A673 (cell line): ENCODE measurements around the gene MCAM. TPM values are rescaled to one million over a fixed set of nuclear protein-coding genes. Genes with fewer than 3 reads are reported as not detected.

ENCODE experiments used
- BruUV-seq: library from RNA; stranded (reverse); fragments of 400-500 nt; replicated peaks from 2 replicates; lab custom pipeline; 2021; lab: Mats Ljungman, UMichigan
- CTCF ChIA-PET: fragments of 300-600 bp; sonication (Branson Sonifier 250); formaldehyde crosslinking; loops from one replicate; lab custom pipeline; 2022; ENCODE audit warnings: antibody characterized with exemption; lab: Charles Lee
- POLR2A ChIA-PET: fragments of 300-600 bp; sonication (Branson Sonifier 250); formaldehyde crosslinking; loops from one replicate; lab custom pipeline; 2022; ENCODE audit warnings: antibody characterized with exemption; ENCODE audit not compliant: low non-redundant PET; lab: Charles Lee
- DNase-seq: peaks from one replicate; pipeline ENCODE4 v3.0.0-alpha.2; 2015; ENCODE audit warnings: low spot score
- H3K27ac ChIP-seq: fragments of 200-600 bp; sonication (generic); 2 replicates; pipeline ENCODE4 v1.5.1; 2016; ENCODE audit warnings: mixed run types, low read depth, mild to moderate bottlenecking, mixed read lengths, antibody characterized with exemption, low read length; ENCODE audit not compliant: poor library complexity, severe bottlenecking
- H3K27me3 ChIP-seq: fragments of 200-600 bp; sonication (generic); replicated peaks from 2 replicates; pipeline ENCODE4 v1.6.1; 2017; ENCODE audit warnings: mixed run types, low read depth, mild to moderate bottlenecking, mixed read lengths, antibody characterized with exemption, low read length; ENCODE audit not compliant: insufficient read depth, poor library complexity
- H3K36me3 ChIP-seq: fragments of 200-600 bp; sonication (generic); 2 replicates; pipeline ENCODE4 v1.6.1; 2016; ENCODE audit warnings: mixed run types, mild to moderate bottlenecking, mixed read lengths, antibody characterized with exemption, low read length; ENCODE audit not compliant: insufficient read depth, poor library complexity, severe bottlenecking
- H3K4me1 ChIP-seq: fragments of 200-600 bp; sonication (generic); 2 replicates; pipeline ENCODE4 v1.6.1; 2017; ENCODE audit warnings: mixed run types, mild to moderate bottlenecking, mixed read lengths, antibody characterized with exemption, low read length; ENCODE audit not compliant: insufficient read depth, poor library complexity, severe bottlenecking
- H3K4me3 ChIP-seq: fragments of 200-600 bp; sonication (generic); 2 replicates; pipeline ENCODE4 v1.5.1; 2016; ENCODE audit warnings: low read depth, mixed run types, mild to moderate bottlenecking, mixed read lengths, low read length; ENCODE audit not compliant: poor library complexity, severe bottlenecking
- H3K9me3 ChIP-seq: fragments of 200-600 bp; sonication (generic); 2 replicates; pipeline ENCODE4 v1.6.1; 2016; ENCODE audit warnings: mixed run types, low read depth, mild to moderate bottlenecking, mixed read lengths, antibody characterized with exemption, low read length; ENCODE audit not compliant: poor library complexity, severe bottlenecking
- EZH2 ChIP-seq: fragments of 200-600 bp; sonication (generic); IDR thresholded peaks from 2 replicates; pipeline ENCODE4 v1.6.1; 2017; ENCODE audit warnings: borderline replicate concordance, low read depth, mild to moderate bottlenecking, mixed read lengths, antibody characterized with exemption, low read length; ENCODE audit not compliant: poor library complexity, severe bottlenecking
- intact Hi-C: fragments of 100-400 bp; cut with micrococcal nuclease; formaldehyde crosslinking; loops from one replicate; pipeline ENCODE4 v1.10.0; 2022; ENCODE audit not compliant: unreplicated experiment
- microRNA-seq: library from miRNA; unstranded; fragments of <30 nt; microRNA quantifications from one replicate; pipeline ENCODE4 v1.2.0, GENCODE V29; 2021
- total RNA-seq: library from RNA; stranded (reverse); gene quantifications from 2 replicates; pipeline ENCODE4 v1.2.3, GENCODE V29; 2021
- TF ChIP-seq, protein P1 (sequence below): fragments of 300-800, 200-600 bp; sonication (generic); conservative IDR thresholded peaks from 2 replicates; pipeline ENCODE4 v1.5.1; 2017; ENCODE audit warnings: low read depth, mild to moderate bottlenecking, antibody characterized with exemption, low read length, moderate library complexity, mixed read lengths

MCAM gene
- total RNA-seq, 1 experiment from 2014 or later, result 14.4 TPM

DNA sequence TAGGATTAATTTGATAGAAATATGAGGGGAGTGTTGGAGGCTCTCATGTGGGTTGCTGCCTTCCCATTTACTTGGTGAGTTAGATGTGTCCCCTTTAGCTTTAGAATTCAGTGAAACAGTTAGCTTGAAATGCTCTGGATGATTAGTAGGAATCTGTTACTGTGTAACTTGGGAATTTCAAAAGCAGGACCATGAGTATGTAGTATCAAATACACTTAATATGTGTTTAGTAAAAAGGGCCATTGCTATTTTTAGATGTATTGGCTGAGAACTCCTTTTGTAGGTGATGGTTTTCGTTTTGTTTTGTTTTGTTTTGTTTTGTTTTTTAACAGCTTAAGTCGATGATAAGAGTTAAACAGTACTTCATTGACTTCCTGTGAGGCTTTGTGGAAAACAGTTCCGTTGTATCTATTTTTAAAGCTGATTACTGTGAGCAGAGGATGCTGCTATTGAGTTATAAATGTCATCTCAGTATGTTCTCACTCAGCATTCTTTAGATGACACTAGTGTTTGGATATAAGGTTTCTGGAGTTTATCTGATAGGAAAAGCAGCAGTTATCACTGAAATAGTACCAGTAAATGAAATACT is 53.5 kb downstream of the MCAM start:
- peaks cover 7% of the 10 kb centered on the region for H3K4me1 ChIP-seq
- H3K9me3 ChIP-seq, result no peaks in the 10 kb centered on the region
- intact Hi-C loops, result no loop called here
- ChIA-PET CTCF (interaction anchor here (0.5 kb wide), 1 partner anchor 57 kb away, joined by 5 read pairs; the partner anchor contains the start of gene CBL), POLR2A (no interaction called here)
- H3K4me3 ChIP-seq, result no peak overlapping the region
- DNase-seq, result no peak
- no TSS peak for BruUV-seq
- no peaks in the 10 kb centered on the region for H3K36me3 ChIP-seq
- no peak overlapping the region for H3K27ac ChIP-seq
- no peak for TF ChIP-seq EZH2
- TF ChIP-seq, protein P1, sequence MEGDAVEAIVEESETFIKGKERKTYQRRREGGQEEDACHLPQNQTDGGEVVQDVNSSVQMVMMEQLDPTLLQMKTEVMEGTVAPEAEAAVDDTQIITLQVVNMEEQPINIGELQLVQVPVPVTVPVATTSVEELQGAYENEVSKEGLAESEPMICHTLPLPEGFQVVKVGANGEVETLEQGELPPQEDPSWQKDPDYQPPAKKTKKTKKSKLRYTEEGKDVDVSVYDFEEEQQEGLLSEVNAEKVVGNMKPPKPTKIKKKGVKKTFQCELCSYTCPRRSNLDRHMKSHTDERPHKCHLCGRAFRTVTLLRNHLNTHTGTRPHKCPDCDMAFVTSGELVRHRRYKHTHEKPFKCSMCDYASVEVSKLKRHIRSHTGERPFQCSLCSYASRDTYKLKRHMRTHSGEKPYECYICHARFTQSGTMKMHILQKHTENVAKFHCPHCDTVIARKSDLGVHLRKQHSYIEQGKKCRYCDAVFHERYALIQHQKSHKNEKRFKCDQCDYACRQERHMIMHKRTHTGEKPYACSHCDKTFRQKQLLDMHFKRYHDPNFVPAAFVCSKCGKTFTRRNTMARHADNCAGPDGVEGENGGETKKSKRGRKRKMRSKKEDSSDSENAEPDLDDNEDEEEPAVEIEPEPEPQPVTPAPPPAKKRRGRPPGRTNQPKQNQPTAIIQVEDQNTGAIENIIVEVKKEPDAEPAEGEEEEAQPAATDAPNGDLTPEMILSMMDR, result no peak
- H3K27me3 ChIP-seq, result no peaks in the 10 kb centered on the region

DNA sequence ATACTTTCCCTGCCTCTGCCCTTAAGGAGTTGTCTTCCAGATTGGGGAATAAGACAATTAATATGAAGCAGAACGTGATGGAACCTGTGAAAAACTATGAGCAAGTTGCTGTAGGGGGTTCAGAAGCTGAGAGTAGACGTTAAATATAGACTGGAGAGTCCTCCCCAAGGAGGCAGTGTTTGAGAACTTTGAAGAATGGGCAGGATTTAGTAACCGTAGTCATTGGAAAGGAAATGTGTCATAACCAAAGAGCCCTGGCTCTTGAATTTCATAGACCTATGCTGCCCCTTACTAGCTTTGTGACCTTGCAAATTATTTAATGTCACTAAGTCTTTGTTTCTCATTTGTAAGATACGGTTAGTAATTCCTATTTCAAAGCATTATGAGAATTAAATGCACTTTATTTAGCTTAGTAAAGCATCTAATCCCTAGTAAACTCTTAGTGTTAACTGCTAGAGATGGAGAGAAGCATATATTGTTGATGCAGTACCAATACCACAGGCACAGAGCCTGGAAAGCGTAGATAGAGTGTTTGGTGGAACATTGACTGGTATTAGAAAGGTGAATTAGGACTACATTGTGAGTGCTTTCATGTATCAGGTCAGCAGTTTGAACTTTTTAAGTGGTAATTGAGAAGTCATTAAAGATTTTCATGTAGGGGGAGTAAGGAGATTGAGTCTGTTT is 54.1 kb downstream of the MCAM start:
- Histone ChIP-seq H3K27me3 (no peaks in the 10 kb centered on the region), H3K9me3 (no peaks in the 10 kb centered on the region), H3K27ac (no peak overlapping the region), H3K4me1 (peaks cover 7% of the 10 kb centered on the region), H3K36me3 (no peaks in the 10 kb centered on the region), H3K4me3 (no peak overlapping the region)
- intact Hi-C loops, result no loop called here
- CTCF ChIA-PET, result no interaction called here
- DNase-seq, result peak; percentile 29
- no TSS peak for BruUV-seq
- TF ChIP-seq EZH2, result no peak
- TF ChIP-seq, protein P1, result no peak
- POLR2A ChIA-PET, result no interaction called here

DNA sequence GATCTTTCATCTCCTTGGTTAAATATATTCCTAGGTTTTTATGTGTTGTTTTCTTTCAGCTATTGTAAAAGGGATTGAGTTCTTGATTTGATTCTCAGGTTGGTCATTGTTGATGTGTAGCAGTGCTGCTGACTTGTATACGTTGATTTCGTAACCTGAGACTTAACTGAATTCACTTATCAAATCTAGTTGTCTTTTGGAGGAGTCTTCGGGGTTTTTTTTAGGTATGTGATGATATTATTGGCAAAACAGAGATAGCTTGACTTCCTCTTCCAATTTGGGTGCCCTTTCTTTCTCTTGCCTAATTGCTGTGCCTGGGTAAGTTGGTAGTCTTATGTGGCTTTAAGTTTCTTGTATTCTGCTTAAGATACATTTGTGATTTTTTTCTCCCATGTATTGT is 57.9 kb downstream of the MCAM start:
- no peaks in the 10 kb centered on the region for H3K9me3 ChIP-seq
- intact Hi-C loops, result no loop called here
- TF ChIP-seq, protein P1, result no peak
- TF ChIP-seq EZH2, result no peak

More for the DNA sequence above, 57.9 kb downstream of the MCAM start:
- CTCF ChIA-PET, result no interaction called here
- Histone ChIP-seq H3K27me3 (no peaks in the 10 kb centered on the region), H3K4me1 (peaks cover 7% of the 10 kb centered on the region), H3K36me3 (no peaks in the 10 kb centered on the region), H3K27ac (no peak overlapping the region), H3K4me3 (no peak overlapping the region)
- no TSS peak for BruUV-seq
- POLR2A ChIA-PET, result no interaction called here
- no peak for DNase-seq

Small RNA genes within 50 kb of the gene (microRNA-seq; reads per million reads assigned to microRNA genes)
- gene MIR6756, result not detected

Other genes with a start within 250 kb of the MCAM start
- gene VPS11, start 249.3 kb downstream of the MCAM start, total RNA-seq, result 26.7 and 32.4 TPM in 2 replicates
- gene HMBS, start 232.2 kb downstream of the MCAM start, total RNA-seq, result 72.5 and 80.6 TPM in 2 replicates
- gene DPAGT1, start 215.3 kb downstream of the MCAM start, total RNA-seq, result 102 and 115 TPM in 2 replicates
- gene C2CD2L, start 209.8 kb downstream of the MCAM start, total RNA-seq, result 17.1 and 17.8 TPM in 2 replicates
- 31.7 and 31.9 TPM in 2 replicates for gene HINFP, start 195.6 kb downstream of the MCAM start, total RNA-seq
- gene ABCG4, start 168.1 kb downstream of the MCAM start, total RNA-seq, result 0.33 TPM in 1 of 2 replicates, not detected in the other
- 1.4 and 2.7 TPM in 2 replicates for gene NLRX1, start 148.4 kb downstream of the MCAM start, total RNA-seq
- not detected in 2 replicates for gene NHERF4, start 131.7 kb downstream of the MCAM start, total RNA-seq
- gene CBL, start 110.8 kb downstream of the MCAM start, total RNA-seq, result 39.9 and 40.7 TPM in 2 replicates
- 81.3 and 89.3 TPM in 2 replicates for gene RNF26, start 17.4 kb upstream of the MCAM start, total RNA-seq
- 0.31 TPM in 1 of 2 replicates, not detected in the other for gene C1QTNF5, start 23.8 kb upstream of the MCAM start, total RNA-seq
- not detected in 2 replicates for gene MFRP, start 29.6 kb upstream of the MCAM start, total RNA-seq
- gene USP2, start 64.6 kb upstream of the MCAM start, total RNA-seq, result 4.8 and 6.2 TPM in 2 replicates
- 150 and 187 TPM in 2 replicates for gene THY1, start 106.0 kb upstream of the MCAM start, total RNA-seq